Right renal pelvis (tissue), 4 donors: ENCODE data around the gene MED13L. TPM values are rescaled to one million over a fixed set of nuclear protein-coding genes. Genes with fewer than 3 reads are reported as not detected.

Experiments used
- DNase-seq, 4 donors: peaks; one replicate each; pipeline ENCODE4 v3.0.0-alpha.2; 2013; ENCODE audit warnings: low read depth in 4 of 4, low spot score in 3 of 4, missing footprints in 1 of 4
- polyA plus RNA-seq, 4 donors: library from polyadenylated mRNA; unstranded; fragments of 120-200 nt; gene quantifications; one replicate each; pipeline ENCODE4 v1.2.1, GENCODE V29; 2013; ENCODE audit not compliant: insufficient read length in 4 of 4

The MED13L gene
- polyA plus RNA-seq, 4 donors: 71.0 to 86.6 (median 81.5) TPM

- DNase-seq: no peak
Observed at GRCh38 chr12:116188581-116188980, 88.9 kb downstream of the MED13L start.

DNA sequence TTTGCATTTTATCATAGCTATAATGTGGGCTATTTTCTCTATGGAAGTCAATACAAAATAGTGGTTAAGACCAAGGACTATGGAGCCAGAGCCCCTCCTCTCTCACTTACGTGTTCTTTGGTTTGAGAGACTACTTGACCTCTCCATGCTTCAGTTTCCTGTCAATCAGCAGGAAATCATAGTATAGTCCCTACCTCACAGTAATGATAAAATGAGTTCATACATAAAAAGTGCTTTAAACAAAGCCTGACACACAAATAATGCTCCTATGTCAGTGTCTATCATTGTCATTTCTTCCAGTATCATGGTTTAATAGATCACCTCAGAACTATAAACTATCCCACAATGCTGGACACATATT lies 90.4 kb downstream of the MED13L start:
- no peak for DNase-seq

GRCh38 chr12:116186482-116187150 lies 90.9 kb downstream of the MED13L start:
- DNase-seq: no peak

GRCh38 chr12:116184763-116185162 lies 92.7 kb downstream of the MED13L start:
- no peak for DNase-seq

DNA sequence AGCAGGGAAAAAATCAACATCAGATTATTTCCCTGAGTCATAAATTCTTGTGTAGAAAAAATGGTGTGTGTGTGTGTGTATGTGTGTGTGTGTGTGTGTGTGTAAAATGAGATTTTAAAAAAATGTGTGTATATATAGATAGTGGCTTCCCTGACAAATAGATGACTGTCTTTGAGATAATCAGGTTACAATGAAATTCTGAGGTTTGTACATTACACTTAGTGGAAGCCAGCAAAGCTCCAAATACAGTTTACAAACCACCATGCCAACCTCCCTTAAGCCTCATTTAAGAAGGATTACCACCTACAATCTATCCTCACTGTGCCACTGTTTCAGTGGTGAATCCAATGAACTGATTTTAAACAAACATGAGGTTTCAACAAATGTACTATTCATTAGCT lies 93.8 kb downstream of the MED13L start:
- no peak for DNase-seq

DNA sequence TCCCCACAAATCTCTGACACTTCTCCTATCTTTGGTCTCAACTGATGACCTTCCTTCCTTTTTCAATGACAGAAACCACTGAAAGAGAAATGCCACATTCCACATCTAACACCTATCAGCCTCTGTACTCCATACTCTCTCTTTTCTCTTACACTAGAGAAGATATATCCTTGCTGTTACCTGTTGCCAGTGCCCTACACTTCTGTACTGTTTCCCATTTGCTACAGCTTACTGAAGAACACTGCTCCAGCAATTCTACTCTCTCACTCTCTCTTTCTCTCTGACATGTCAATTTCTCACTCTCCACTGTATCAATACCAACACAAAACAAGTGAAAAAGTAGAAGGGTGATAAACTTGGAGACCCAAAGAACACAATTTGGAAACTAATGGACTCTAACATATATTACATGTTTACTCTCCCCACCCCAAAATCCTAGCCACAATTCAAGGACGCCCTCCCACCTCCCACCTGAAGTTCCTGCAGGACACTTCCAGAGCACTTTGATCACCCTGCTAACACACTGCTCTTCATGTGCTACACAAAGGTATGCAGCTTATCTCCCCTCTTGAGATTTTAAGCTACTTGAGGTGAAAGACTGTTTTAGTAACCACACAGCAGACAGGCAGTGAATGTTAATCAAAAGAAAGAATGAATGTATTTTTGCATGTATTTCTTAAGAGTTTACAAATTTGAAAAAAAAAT lies 95.0 kb downstream of the MED13L start:
- DNase-seq: no peak

GRCh38 chr12:116180448-116180847 lies 97.0 kb downstream of the MED13L start:
- DNase-seq: no peak

GRCh38 chr12:116179384-116179783 lies 98.1 kb downstream of the MED13L start:
- DNase-seq: no peak

GRCh38 chr12:116177017-116177416 lies 100.5 kb downstream of the MED13L start:
- no peak for DNase-seq

GRCh38 chr12:116174904-116175303 lies 102.6 kb downstream of the MED13L start:
- DNase-seq: no peak

DNA sequence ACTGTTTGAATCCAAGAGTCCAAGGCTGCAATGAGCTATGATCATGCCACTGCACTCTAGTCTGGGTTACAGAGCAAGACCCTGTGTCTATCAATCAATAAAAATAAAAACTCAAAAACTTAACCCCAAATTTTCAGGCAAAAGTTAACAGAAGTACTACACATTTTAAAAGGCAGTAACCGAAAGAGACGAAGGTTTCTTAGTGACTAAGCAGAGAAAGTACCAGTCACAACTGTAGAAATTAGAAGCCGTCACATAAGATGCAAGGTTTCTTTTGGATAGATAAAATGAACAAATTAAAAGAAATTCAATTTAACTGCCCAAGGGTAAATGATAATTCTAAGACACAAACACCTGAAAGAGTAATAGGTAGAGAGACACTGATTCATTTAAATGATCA lies 103.5 kb downstream of the MED13L start:
- DNase-seq: no peak

- DNase-seq: no peak
Observed at GRCh38 chr12:116172224-116172849, 105.2 kb downstream of the MED13L start.

- no peak for DNase-seq
Observed at GRCh38 chr12:116171549-116171948, 105.9 kb downstream of the MED13L start.

- DNase-seq: no peak
Observed at GRCh38 chr12:116169071-116169470, 108.4 kb downstream of the MED13L start.

DNA sequence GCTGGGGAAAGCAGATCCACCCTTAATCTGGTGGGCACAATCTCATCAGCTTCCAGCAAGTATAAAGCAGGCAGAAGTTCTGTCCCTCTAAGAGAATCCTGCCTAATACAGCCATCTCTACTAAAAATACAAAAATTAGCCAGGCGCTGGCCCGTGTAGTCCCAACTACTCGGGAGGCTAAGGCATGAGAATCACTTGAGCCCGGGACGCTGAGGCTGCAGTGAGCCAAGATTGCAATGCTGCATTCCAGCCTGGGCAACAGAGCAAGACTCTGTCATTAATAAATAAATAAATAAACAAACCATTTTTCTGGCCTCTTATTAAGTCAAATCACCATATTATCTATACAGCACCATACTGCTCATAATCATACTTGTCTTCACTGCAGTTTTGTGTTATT lies 111.2 kb downstream of the MED13L start:
- no peak for DNase-seq

DNA sequence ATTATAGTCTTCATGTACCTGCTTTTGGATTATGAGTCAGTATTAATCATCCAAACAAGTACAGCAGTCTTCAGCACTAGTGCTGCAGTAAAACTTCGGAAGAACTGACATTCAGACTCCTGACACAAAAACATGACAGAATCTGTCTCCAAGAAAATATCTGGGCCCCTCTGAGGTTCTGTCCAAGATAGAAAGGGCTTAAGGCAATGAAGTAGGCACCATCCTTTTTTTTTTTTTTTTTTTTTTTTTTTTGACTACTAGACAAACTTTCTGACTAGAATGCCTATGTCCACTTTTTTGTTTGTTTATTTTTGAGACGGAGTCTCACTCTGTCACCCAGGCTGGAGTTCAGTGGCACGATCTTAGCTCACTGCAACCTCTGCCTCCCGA lies 112.5 kb downstream of the MED13L start:
- no peak for DNase-seq

GRCh38 chr12:116164250-116165035 lies 113.0 kb downstream of the MED13L start:
- DNase-seq: no peak

- no peak for DNase-seq
Observed at GRCh38 chr12:116162071-116162470, 115.4 kb downstream of the MED13L start.

DNA sequence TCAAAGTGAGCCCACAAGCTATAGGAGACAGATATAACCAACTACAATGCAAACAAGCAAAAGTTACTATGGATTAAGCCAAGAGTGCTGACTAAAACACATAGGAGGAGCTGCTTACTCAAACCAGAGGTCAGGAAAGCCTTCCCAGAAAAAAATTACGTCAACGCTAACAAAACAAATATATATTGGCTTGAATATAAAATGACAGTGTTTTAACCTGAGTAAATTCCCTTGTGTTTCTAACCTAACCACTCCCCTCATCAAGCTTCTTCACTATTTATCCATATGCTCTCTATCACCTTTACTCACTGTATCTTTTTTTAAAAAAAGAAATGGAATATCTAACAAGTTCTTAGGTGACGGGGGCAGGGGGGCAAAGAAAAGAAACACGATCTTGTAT lies 115.9 kb downstream of the MED13L start:
- no peak for DNase-seq

- no peak for DNase-seq
Observed at GRCh38 chr12:116160883-116161458, 116.5 kb downstream of the MED13L start.

DNA sequence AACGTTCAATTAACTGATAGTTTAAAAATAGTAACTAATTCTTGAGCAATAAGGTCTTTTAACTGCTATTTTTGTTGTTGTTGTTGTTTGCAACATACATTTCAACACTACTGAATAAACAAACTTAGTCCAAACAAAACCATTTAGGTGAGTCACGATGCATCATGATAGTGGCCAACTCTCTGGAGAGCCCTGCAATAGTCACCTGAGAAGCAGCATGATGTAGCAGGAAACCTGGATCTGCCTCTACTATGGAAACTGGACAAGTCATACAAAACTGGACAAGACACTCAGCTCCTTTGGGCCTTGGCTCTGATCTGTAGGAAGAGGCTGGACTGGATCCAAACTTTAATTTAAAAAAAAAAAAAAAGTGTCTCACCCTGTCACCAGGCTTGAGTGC lies 117.3 kb downstream of the MED13L start:
- DNase-seq: no peak
